HepG2 (cell line): ENCODE results near the gene SLAMF9. TPM values are rescaled to one million over a fixed set of nuclear protein-coding genes. Genes with fewer than 3 reads are reported as not detected.

Source experiments
- ATAC-seq: fragments of 200-7000 bp; cut with Tn5 transposase; 3 replicates; pipeline ENCODE4 v1.9.1; 2020; ENCODE audit warnings: mild to moderate bottlenecking, moderate library complexity
- BruUV-seq: library from RNA; stranded (reverse); fragments of 400-500 nt; replicated peaks from 2 replicates; lab custom pipeline; 2021; lab: Mats Ljungman, UMichigan
- CTCF ChIA-PET: fragments of 300-600 bp; formaldehyde crosslinking; extraction: SDS; loops from one replicate; lab custom pipeline; 2021; ENCODE audit warnings: low total read pairs, inconsistent platforms, low intra/inter-chr PET ratio; lab: Yijun Ruan, JAX
- POLR2A ChIA-PET: fragments of 350-600 bp; sonication (Branson Sonifier 250); formaldehyde crosslinking; loops from one replicate; lab custom pipeline; 2020; ENCODE audit warnings: antibody characterized with exemption, inconsistent platforms; lab: Yijun Ruan, JAX
- DNase-seq: peaks from one replicate; pipeline ENCODE4 v3.0.0-alpha.2; 2015; ENCODE audit warnings: low spot score
- FAIRE-seq: peaks from 3 replicates; lab custom pipeline; 2011; peaks lifted over from hg19 to GRCh38; lab: Jason Lieb, UNC
- H2AFZ ChIP-seq: one replicate; pipeline ENCODE4 v1.6.1; 2011; ENCODE audit warnings: low read length, inconsistent platforms
- H3K27ac ChIP-seq: fragments of 300-600 bp; 3 replicates; pipeline ENCODE4 v1.8.0; 2011; ENCODE audit warnings: mixed run types, mild to moderate bottlenecking, mixed read lengths, low read length, inconsistent platforms; ENCODE audit not compliant: insufficient read depth; ENCODE audit errors: extremely low read length
- H3K27me3 ChIP-seq, 2 experiments: fragments of 200-600 bp in 1 of 2; 2 replicates in 1 of 2; 3 replicates in 1 of 2; pipeline versions ENCODE4 v1.6.0 to v1.8.0; 2011; ENCODE audit warnings: low read length in 2 of 2, mild to moderate bottlenecking in 2 of 2, moderate library complexity in 2 of 2, inconsistent platforms in 1 of 2; ENCODE audit not compliant: insufficient read depth in 2 of 2, control insufficient read depth in 1 of 2
- H3K36me3 ChIP-seq, 2 experiments: fragments of 200-600 bp in 1 of 2; replicated peaks in 1 of 2; 2 replicates in 1 of 2; 3 replicates in 1 of 2; pipeline versions ENCODE4 v1.5.1 to v1.8.0; 2011; ENCODE audit warnings: low read length in 2 of 2, inconsistent platforms in 1 of 2; ENCODE audit not compliant: insufficient read depth in 2 of 2, control insufficient read depth in 1 of 2
- H3K4me1 ChIP-seq: 2 replicates; pipeline ENCODE4 v1.5.1; 2012; ENCODE audit warnings: low read length, inconsistent platforms; ENCODE audit not compliant: insufficient read depth
- H3K4me2 ChIP-seq: 2 replicates; pipeline ENCODE4 v1.6.0; 2011; ENCODE audit warnings: low read depth, low read length, inconsistent platforms
- H3K4me3 ChIP-seq, 3 experiments: fragments of 200-600 bp in 1 of 3; sonication (generic), shearing (Covaris generic) in 1 of 3; replicated peaks in 1 of 3; 2 replicates each; pipeline ENCODE4 v1.5.1; 2011 to 2016; ENCODE audit warnings: low read length in 3 of 3, inconsistent platforms in 2 of 3, low read depth in 2 of 3, mild to moderate bottlenecking in 2 of 3, control low read depth in 1 of 3, mixed read lengths in 1 of 3; ENCODE audit not compliant: insufficient read depth in 1 of 3
- H3K79me2 ChIP-seq: one replicate; pipeline ENCODE4 v1.6.1; 2011; ENCODE audit warnings: low read length, inconsistent platforms; ENCODE audit not compliant: insufficient read depth
- H3K9ac ChIP-seq: 2 replicates; pipeline ENCODE4 v1.6.0; 2011; ENCODE audit warnings: mild to moderate bottlenecking, low read depth, low read length, inconsistent platforms; ENCODE audit not compliant: insufficient read depth
- H3K9me3 ChIP-seq: 2 replicates; pipeline ENCODE4 v1.5.1; 2012; ENCODE audit warnings: mild to moderate bottlenecking, low read length
- H4K20me1 ChIP-seq: 2 replicates; pipeline ENCODE4 v1.6.0; 2011; ENCODE audit warnings: inconsistent platforms, mild to moderate bottlenecking, low read length, moderate library complexity; ENCODE audit not compliant: insufficient read depth
- ATF7 ChIP-seq, 2 experiments: fragments of 450-650 bp in 1 of 2; sonication (generic) in 1 of 2; formaldehyde crosslinking in 1 of 2; IDR thresholded peaks; 2 replicates each; pipeline versions ENCODE4 v1.4.0 to v1.6.1; 2016 to 2020; ENCODE audit warnings: antibody characterized with exemption in 1 of 2, mild to moderate bottlenecking in 1 of 2, missing genetic modification reagents in 1 of 2
- HMGXB4 ChIP-seq, 2 experiments: sonication (generic) in 1 of 2; formaldehyde crosslinking in 1 of 2; IDR thresholded peaks; 2 replicates each; pipeline versions ENCODE4 v1.4.0 to v1.6.1; 2018 to 2020; ENCODE audit warnings: missing genetic modification reagents in 2 of 2, borderline replicate concordance in 1 of 2, low read depth in 1 of 2, mild to moderate bottlenecking in 1 of 2, missing biosample characterization in 1 of 2
- NPAS2 ChIP-seq: sonication (generic); formaldehyde crosslinking; IDR thresholded peaks from 2 replicates; pipeline ENCODE4 v1.8.0; 2022; ENCODE audit warnings: mild to moderate bottlenecking, missing genetic modification reagents, borderline replicate concordance
- ONECUT2 ChIP-seq: sonication (generic); formaldehyde crosslinking; IDR thresholded peaks from 2 replicates; pipeline ENCODE4 v1.4.0; 2020; ENCODE audit warnings: missing genetic modification reagents
- THAP11 ChIP-seq: IDR thresholded peaks from 2 replicates; pipeline ENCODE4 v1.6.1; 2016; ENCODE audit warnings: missing biosample characterization, missing genetic modification reagents
- TOE1 ChIP-seq: sonication (generic); formaldehyde crosslinking; IDR thresholded peaks from 2 replicates; pipeline ENCODE4 v1.4.0; 2020; ENCODE audit warnings: mild to moderate bottlenecking, missing genetic modification reagents
- ZFP36 ChIP-seq: fragments of 150-350 bp; IDR thresholded peaks from 2 replicates; pipeline ENCODE4 v1.6.1; 2018; ENCODE audit warnings: borderline replicate concordance, low read length, low read depth; ENCODE audit not compliant: partially characterized antibody
- ZNF318 ChIP-seq: sonication (generic); formaldehyde crosslinking; IDR thresholded peaks from 2 replicates; pipeline ENCODE4 v1.4.0; 2020; ENCODE audit warnings: mild to moderate bottlenecking, missing genetic modification reagents
- ZNF619 ChIP-seq: sonication (generic); formaldehyde crosslinking; IDR thresholded peaks from 2 replicates; pipeline ENCODE4 v1.4.0; 2020; ENCODE audit warnings: mild to moderate bottlenecking, missing genetic modification reagents
- ZNF746 ChIP-seq: sonication (generic); formaldehyde crosslinking; IDR thresholded peaks from 2 replicates; pipeline ENCODE4 v1.8.0; 2022; ENCODE audit warnings: mild to moderate bottlenecking, missing genetic modification reagents
- ZSCAN30 ChIP-seq: sonication (generic); formaldehyde crosslinking; IDR thresholded peaks from 2 replicates; pipeline ENCODE4 v1.5.0; 2020; ENCODE audit warnings: mild to moderate bottlenecking, missing genetic modification reagents
- WGBS: methylation state at CpG from one replicate; pipeline ENCODE4 v1.1.6; 2017; ENCODE audit warnings: low lambda C conversion rate; 5-methylcytosine and 5-hydroxymethylcytosine counted together
- in situ Hi-C: cut with HindIII; loops from 2 replicates; pipeline ENCODE4 v1.10.0; 2017; ENCODE audit warnings: low pct_unique_long_range_greater_than_20kb; ENCODE audit not compliant: extremely low pct_ligation_motif_present
- intact Hi-C: fragments of 100-400 bp; cut with micrococcal nuclease; formaldehyde crosslinking; loops from one replicate; pipeline ENCODE4 v1.10.0; 2022; ENCODE audit not compliant: unreplicated experiment
- polyA plus RNA-seq, 8 experiments: library from polyadenylated mRNA; depleted of rRNA in 3 of 8; stranded (reverse) in 7 of 8; unstranded in 1 of 8; fragments of >200 nt; fragmentation: Illumina TruSeq in 4 of 8; extraction: Trizol in 4 of 8; gene quantifications; 2 replicates each; pipeline versions ENCODE4 v1.2.1 to v1.2.3, GENCODE V29; 2011 to 2016; ENCODE audit warnings: low read depth in 4 of 8, missing spikeins in 1 of 8, mixed read lengths in 1 of 8; ENCODE audit not compliant: insufficient read depth in 1 of 8
- total RNA-seq, 5 experiments: library from RNA; depleted of rRNA; stranded (reverse); fragments of >200 nt; fragmentation: Illumina TruSeq; extraction: Trizol; gene quantifications; 2 replicates each; pipeline ENCODE4 v1.2.3, GENCODE V29; 2016; ENCODE audit warnings: low read depth in 1 of 5

Gene SLAMF9
- total and polyA plus RNA-seq, 2 of the 13 experiments (the other 11 are each of a cell fraction or from before 2014, with no cell fraction given): 0.82 TPM; not detected in 1

- in situ Hi-C loops (no loop called here), intact Hi-C loops (no loop called here)
- no peak overlapping the region for H3K27ac ChIP-seq
- no peaks in the 10 kb centered on the region for H3K9me3 ChIP-seq
- no peak overlapping the region for H3K4me2 ChIP-seq
- ATAC-seq (no peak), DNase-seq (no peak), FAIRE-seq (no peak)
- no peak overlapping the region for H3K4me3 ChIP-seq
- no peak overlapping the region for H3K9ac ChIP-seq
- ChIA-PET CTCF (no interaction called here), POLR2A (no interaction called here)
- H2AFZ ChIP-seq: no peak overlapping the region
- no peaks in the 10 kb centered on the region for H4K20me1 ChIP-seq
- WGBS: 42% methylated on average over 15 of the region's 16 CpGs
- peaks cover 5 to 38% of the 10 kb centered on the region in 2 experiments for H3K27me3 ChIP-seq
- no peaks in the 10 kb centered on the region for H3K36me3 ChIP-seq
- H3K79me2 ChIP-seq: no peaks in the 10 kb centered on the region
- peaks cover 38% of the 10 kb centered on the region for H3K4me1 ChIP-seq
- no TSS peak for BruUV-seq
- TF ChIP-seq THAP11 (CRISPR knock-in tag) (no peak), ONECUT2 (CRISPR knock-in tag) (no peak), ZNF619 (no peak), ZFP36 (no peak), TOE1 (CRISPR knock-in tag) (no peak), HMGXB4 (CRISPR knock-in tag; IDR thresholded peaks at IDR 0.05; ENCODE audit: borderline replicate concordance in 1 of 2, low read depth in 1 of 2) (no peak), ZNF746 (CRISPR knock-in tag) (no peak), ZNF318 (no peak), ATF7 (IDR thresholded peaks at IDR 0.05) (no peak), ATF7 (CRISPR knock-in tag; IDR thresholded peaks at IDR 0.05) (no peak), ZSCAN30 (CRISPR knock-in tag) (no peak), NPAS2 (CRISPR knock-in tag) (no peak)
These were observed 26.7 kb downstream of the SLAMF9 start for GRCh38 chr1:159927211-159927848.
